ENCODE results near the gene TATDN2. TPM values are rescaled to one million over a fixed set of nuclear protein-coding genes. Genes with fewer than 3 reads are reported as not detected.

TATDN2 gene
- polyA plus RNA-seq, 3 donors from 2014 or later, result 8.4 to 27.7 (median 10.6) TPM

DNA sequence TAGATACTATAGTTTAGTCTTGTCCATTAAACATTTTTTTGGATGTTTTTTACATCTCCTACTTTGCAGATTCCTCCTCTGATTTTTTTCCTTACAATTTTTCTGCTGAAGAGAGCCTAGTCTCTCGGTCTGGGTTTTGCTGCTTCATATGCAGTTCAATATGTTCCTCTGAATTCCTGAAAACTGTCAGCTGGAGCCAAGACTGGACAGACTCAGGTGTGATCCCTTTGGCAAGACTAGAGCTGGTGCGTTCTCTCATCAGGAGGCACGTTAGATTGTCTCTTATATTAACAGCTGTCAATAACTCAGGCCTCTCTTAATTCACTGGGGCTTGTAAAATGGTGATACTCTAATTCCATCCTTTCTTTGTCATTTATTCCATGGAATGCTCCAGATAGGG lies 57.9 kb downstream of the TATDN2 start:
- Mint-ChIP-seq H3K4me3 (no peak overlapping the region), H3K27me3 (ENCODE audit: low read depth in 3 of 3) (peaks cover 0 to 4% (median 3%) of the 10 kb centered on the region in 3 donors), H3K4me1 (no peaks in the 10 kb centered on the region), H3K9me3 (no peaks in the 10 kb centered on the region), H3K27ac (peak overlapping the region in 2 of 6 donors; percentile 49 to 67), H3K36me3 (peaks cover 4 to 63% (median 30%) of the 10 kb centered on the region in 3 donors)
- DNase-seq, result no peak

DNA sequence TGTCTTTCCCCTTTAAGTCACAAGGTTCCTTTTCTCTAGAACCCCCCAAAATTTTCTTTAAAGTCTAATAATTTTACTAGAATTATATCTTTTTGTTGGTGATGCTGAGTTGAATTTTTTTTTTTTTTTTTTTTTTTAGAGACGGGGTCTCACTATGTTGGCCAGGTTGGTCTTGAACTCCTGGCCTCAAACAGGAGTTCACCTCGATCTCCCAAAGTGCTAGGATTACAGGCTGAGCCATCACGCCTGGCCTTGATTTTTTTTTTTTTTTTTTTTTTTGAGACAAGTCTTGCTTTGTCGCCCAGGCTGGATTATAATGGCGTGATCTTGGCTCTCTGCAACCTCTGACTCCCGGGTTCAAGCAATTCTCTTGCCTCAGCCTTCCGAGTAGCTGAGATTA lies 60.4 kb downstream of the TATDN2 start:
- no peak for DNase-seq
- H3K4me3 Mint-ChIP-seq, result no peak overlapping the region
- H3K27ac Mint-ChIP-seq, result peak overlapping the region in 1 of 6 donors; percentile 18
- H3K9me3 Mint-ChIP-seq, result no peaks in the 10 kb centered on the region
- H3K36me3 Mint-ChIP-seq, result peaks cover 4 to 54% (median 26%) of the 10 kb centered on the region in 3 donors
- peaks cover 0 to 3% (median 2%) of the 10 kb centered on the region in 3 donors for H3K27me3 Mint-ChIP-seq (ENCODE audit: low read depth in 3 of 3)
- peaks cover 0 to 6% of the 10 kb centered on the region in 2 donors for H3K4me1 Mint-ChIP-seq

- H3K9me3 Mint-ChIP-seq, result no peaks in the 10 kb centered on the region
- peaks cover 4 to 53% (median 32%) of the 10 kb centered on the region in 3 donors for H3K36me3 Mint-ChIP-seq
- H3K4me3 Mint-ChIP-seq, result no peak overlapping the region
- peaks cover 0 to 7% of the 10 kb centered on the region in 2 donors for H3K4me1 Mint-ChIP-seq
- DNase-seq, result no peak
- peak overlapping the region in 3 of 6 donors; percentile 20 to 76 (median 33) for H3K27ac Mint-ChIP-seq
- H3K27me3 Mint-ChIP-seq (ENCODE audit: low read depth in 3 of 3), result peaks cover 0 to 3% (median under 1%) of the 10 kb centered on the region in 3 donors
Measured at GRCh38 chr3:10309736-10310135, 61.5 kb downstream of the TATDN2 start.

DNA sequence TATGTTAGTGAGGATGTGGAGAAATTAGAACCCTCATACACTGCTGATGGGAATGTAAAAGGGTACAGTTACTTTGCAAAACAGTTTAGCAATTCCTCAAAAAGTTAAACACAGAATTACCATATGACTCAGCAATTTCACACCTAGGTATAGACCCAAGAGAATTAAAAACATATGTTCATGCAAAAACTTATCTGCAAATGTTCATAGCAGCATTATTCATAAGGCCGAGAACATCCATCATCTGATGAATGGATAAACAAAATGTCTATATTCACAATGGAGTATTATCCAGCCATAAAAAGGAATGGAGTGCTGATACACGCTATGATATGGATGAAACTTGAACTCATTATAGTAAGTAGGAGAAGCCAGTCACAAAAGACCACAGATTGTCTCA lies 62.3 kb downstream of the TATDN2 start:
- Mint-ChIP-seq H3K4me3 (no peak overlapping the region), H3K27ac (no peak overlapping the region), H3K4me1 (peaks cover 0 to 7% of the 10 kb centered on the region in 2 donors), H3K9me3 (no peaks in the 10 kb centered on the region), H3K27me3 (ENCODE audit: low read depth in 3 of 3) (peaks cover 0 to 3% (median 0%) of the 10 kb centered on the region in 3 donors), H3K36me3 (peaks cover 4 to 48% (median 34%) of the 10 kb centered on the region in 3 donors)
- no peak for DNase-seq

- no peak for DNase-seq
- Mint-ChIP-seq H3K27me3 (ENCODE audit: low read depth in 3 of 3) (peaks cover 0 to 3% (median 0%) of the 10 kb centered on the region in 3 donors), H3K4me1 (peaks cover 0 to 7% of the 10 kb centered on the region in 2 donors), H3K27ac (no peak overlapping the region), H3K36me3 (peaks cover 4 to 43% (median 28%) of the 10 kb centered on the region in 3 donors), H3K9me3 (no peaks in the 10 kb centered on the region), H3K4me3 (no peak overlapping the region)
Measured at GRCh38 chr3:10311710-10312109, 63.5 kb downstream of the TATDN2 start.

- Mint-ChIP-seq H3K4me1 (peaks cover 3 to 10% of the 10 kb centered on the region in 2 donors), H3K9me3 (no peaks in the 10 kb centered on the region), H3K27ac (peak overlapping the region in 2 of 6 donors; percentile 14 to 40), H3K4me3 (no peak overlapping the region), H3K36me3 (peaks cover 4 to 43% (median 28%) of the 10 kb centered on the region in 3 donors), H3K27me3 (ENCODE audit: low read depth in 3 of 3) (peaks cover 0 to 3% (median 0%) of the 10 kb centered on the region in 3 donors)
- no peak for DNase-seq
Measured at GRCh38 chr3:10312391-10312790, 64.1 kb downstream of the TATDN2 start.

DNA sequence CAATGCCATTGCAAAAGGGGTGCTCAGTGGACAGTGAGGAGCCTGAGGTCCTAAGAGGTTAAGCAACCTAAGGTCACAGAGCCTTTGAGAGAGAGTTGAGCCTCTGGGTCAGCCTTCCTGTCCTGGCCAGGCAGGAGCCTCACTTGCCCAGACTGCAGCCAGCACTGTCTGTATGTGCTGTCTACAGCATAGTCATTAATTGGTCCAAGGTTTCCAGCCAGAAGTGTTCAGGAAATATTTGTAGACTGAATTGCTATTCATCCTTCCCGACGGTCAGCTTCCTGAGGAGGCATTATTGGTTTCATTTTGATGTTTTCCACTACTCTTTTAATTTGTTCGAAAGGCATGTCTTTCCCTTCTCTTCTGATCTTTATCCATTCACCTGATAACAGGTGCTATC lies 64.6 kb downstream of the TATDN2 start:
- peaks cover 5 to 15% of the 10 kb centered on the region in 2 donors for H3K4me1 Mint-ChIP-seq
- peaks cover 0 to 3% (median 0%) of the 10 kb centered on the region in 3 donors for H3K27me3 Mint-ChIP-seq (ENCODE audit: low read depth in 3 of 3)
- H3K9me3 Mint-ChIP-seq, result no peaks in the 10 kb centered on the region
- H3K27ac Mint-ChIP-seq, result peak overlapping the region in 3 of 6 donors; percentile 14 to 40 (median 30)
- peaks cover 4 to 43% (median 26%) of the 10 kb centered on the region in 3 donors for H3K36me3 Mint-ChIP-seq
- H3K4me3 Mint-ChIP-seq, result no peak overlapping the region
- no peak for DNase-seq

DNA sequence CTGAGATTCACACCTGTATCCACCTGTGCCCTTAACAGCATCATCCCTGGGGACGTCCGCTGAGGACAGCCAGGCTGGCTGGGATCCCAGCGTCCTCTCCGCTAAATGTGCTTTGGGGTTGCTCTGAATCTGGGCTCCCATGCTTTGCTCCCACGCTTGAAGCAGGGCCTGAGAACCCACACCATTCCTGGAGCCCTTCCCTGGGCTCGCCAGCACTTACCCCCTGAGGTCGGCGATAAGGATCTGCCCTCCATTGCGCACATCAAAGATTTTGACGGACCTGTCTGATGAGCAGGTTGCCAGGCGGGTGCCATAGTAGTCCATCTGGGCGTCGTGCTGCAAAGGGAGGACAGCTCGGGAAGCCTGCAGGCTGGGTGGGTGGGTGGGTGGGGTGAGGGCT lies 66.8 kb downstream of the TATDN2 start:
- no peak overlapping the region for H3K27ac Mint-ChIP-seq
- H3K36me3 Mint-ChIP-seq, result peaks cover 0 to 28% (median 11%) of the 10 kb centered on the region in 3 donors
- H3K9me3 Mint-ChIP-seq, result no peaks in the 10 kb centered on the region
- H3K4me3 Mint-ChIP-seq, result no peak overlapping the region
- no peak for DNase-seq
- H3K4me1 Mint-ChIP-seq, result peaks cover 22 to 37% of the 10 kb centered on the region in 2 donors
- peaks cover 0 to 2% (median 1%) of the 10 kb centered on the region in 3 donors for H3K27me3 Mint-ChIP-seq (ENCODE audit: low read depth in 3 of 3)

- no peaks in the 10 kb centered on the region for H3K9me3 Mint-ChIP-seq
- no peak overlapping the region for H3K4me3 Mint-ChIP-seq
- H3K27ac Mint-ChIP-seq, result no peak overlapping the region
- DNase-seq, result no peak
- H3K36me3 Mint-ChIP-seq, result peaks cover 0 to 23% (median 11%) of the 10 kb centered on the region in 3 donors
- H3K27me3 Mint-ChIP-seq (ENCODE audit: low read depth in 3 of 3), result peaks cover 0 to 2% (median 1%) of the 10 kb centered on the region in 3 donors
- H3K4me1 Mint-ChIP-seq, result peaks cover 27 to 44% of the 10 kb centered on the region in 2 donors
Measured at GRCh38 chr3:10315771-10316344, 67.6 kb downstream of the TATDN2 start.

DNA sequence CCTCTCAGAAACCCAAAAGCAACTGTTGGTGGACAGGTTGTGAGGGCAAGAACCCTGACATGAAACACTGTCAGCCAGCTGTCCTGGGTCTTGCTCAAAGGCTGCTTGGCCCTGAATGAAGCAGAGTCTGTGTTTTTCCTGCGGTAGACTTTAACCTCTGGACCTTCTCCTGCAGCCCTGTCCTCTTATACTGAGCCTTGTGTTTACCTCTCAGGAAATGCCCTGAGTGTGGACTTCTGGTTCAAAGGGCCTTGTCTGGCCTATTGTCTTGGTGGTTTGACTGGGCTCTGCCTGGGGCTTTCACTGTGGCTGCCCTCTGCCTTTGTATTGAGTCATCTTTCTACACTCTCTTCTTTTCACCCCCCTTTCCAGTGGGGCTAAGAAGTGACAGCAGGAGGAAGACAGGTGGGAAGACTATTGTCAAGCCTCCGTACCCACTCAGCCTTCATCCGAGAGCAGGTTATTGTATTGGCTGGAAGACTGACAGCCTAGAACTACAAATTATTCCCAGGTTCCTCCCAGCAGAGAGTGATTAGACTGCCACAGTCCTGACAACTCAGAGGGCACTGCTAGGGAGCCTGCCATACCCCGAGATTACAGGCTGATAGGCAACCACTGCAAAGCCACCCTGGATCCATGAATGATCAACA lies 69.2 kb downstream of the TATDN2 start:
- peaks cover 0 to 19% (median 11%) of the 10 kb centered on the region in 3 donors for H3K36me3 Mint-ChIP-seq
- no peak for DNase-seq
- peaks cover 3 to 6% (median 3%) of the 10 kb centered on the region in 3 donors for H3K27me3 Mint-ChIP-seq (ENCODE audit: low read depth in 3 of 3)
- H3K4me1 Mint-ChIP-seq, result peaks cover 30 to 54% of the 10 kb centered on the region in 2 donors
- peak overlapping the region in 1 of 6 donors; percentile 40 for H3K27ac Mint-ChIP-seq
- H3K4me3 Mint-ChIP-seq, result peak overlapping the region in 1 of 5 donors; percentile 35
- no peaks in the 10 kb centered on the region for H3K9me3 Mint-ChIP-seq

- Mint-ChIP-seq H3K4me3 (peak overlapping the region in 4 of 5 donors; percentile 29 to 69 (median 49)), H3K27me3 (ENCODE audit: low read depth in 3 of 3) (peaks cover 3 to 6% (median 3%) of the 10 kb centered on the region in 3 donors), H3K4me1 (peaks cover 30 to 54% of the 10 kb centered on the region in 2 donors), H3K27ac (peak overlapping the region in 2 of 6 donors; percentile 22 to 46), H3K36me3 (peaks cover 0 to 19% (median 11%) of the 10 kb centered on the region in 3 donors), H3K9me3 (no peaks in the 10 kb centered on the region)
- no peak for DNase-seq
Measured at GRCh38 chr3:10317961-10318350, 69.7 kb downstream of the TATDN2 start.

DNA sequence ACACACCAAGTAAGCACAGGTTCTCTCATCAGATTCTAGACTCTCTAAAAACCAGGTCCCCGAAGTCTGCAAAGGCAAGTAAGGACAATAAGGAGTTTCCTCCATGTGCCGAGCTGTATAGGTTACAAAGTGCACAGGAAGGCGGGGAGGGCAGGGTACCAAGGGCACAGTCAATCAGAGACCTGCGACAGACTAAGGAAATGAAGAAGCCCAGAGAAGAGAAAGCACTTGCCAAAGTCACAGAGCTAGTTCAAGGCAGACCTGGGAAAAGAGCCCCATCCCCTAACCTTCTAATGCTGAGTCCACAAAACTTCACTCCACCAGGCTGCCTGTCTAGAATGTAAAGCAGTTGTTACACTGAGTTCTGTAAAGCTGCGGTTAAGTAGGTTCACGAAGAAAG lies 71.0 kb downstream of the TATDN2 start:
- peaks cover 0 to 15% (median 7%) of the 10 kb centered on the region in 3 donors for H3K36me3 Mint-ChIP-seq
- H3K4me1 Mint-ChIP-seq, result peaks cover 30 to 47% of the 10 kb centered on the region in 2 donors
- no peak for DNase-seq
- H3K27ac Mint-ChIP-seq, result peak overlapping the region in 3 of 6 donors; percentile 36 to 89 (median 74)
- H3K9me3 Mint-ChIP-seq, result no peaks in the 10 kb centered on the region
- H3K27me3 Mint-ChIP-seq (ENCODE audit: low read depth in 3 of 3), result peaks cover 3 to 7% (median 6%) of the 10 kb centered on the region in 3 donors
- peak overlapping the region; percentile 69 to 81 (median 77) for H3K4me3 Mint-ChIP-seq

DNA sequence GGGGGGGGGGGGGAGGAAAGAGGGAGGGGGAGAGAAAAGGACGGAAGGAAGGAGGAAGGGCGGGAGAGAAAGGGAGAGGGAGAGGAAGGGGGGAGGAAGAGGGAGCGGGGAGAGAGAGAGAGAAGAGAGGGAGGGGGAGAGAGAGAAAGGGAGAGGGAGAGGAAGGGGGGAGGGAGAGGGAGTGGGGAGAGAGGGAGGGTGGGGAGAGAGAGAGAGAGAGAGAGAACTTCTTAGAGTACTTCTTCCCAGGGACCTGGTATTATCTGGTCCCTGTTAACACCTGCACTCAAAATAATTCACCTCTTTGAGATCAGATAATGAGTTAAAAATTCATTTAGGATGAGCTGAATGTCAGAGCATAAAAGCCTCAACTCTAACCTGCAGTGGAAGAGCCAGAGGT lies 71.5 kb downstream of the TATDN2 start:
- peaks cover 30 to 47% of the 10 kb centered on the region in 2 donors for H3K4me1 Mint-ChIP-seq
- H3K4me3 Mint-ChIP-seq, result peak overlapping the region; percentile 90 to 93 (median 92)
- H3K9me3 Mint-ChIP-seq, result no peaks in the 10 kb centered on the region
- peaks cover 0 to 10% (median 1%) of the 10 kb centered on the region in 3 donors for H3K36me3 Mint-ChIP-seq
- H3K27ac Mint-ChIP-seq, result peak overlapping the region; percentile 88 to 97 (median 91)
- H3K27me3 Mint-ChIP-seq (ENCODE audit: low read depth in 3 of 3), result peaks cover 3 to 8% (median 6%) of the 10 kb centered on the region in 3 donors
- DNase-seq, result no peak

DNA sequence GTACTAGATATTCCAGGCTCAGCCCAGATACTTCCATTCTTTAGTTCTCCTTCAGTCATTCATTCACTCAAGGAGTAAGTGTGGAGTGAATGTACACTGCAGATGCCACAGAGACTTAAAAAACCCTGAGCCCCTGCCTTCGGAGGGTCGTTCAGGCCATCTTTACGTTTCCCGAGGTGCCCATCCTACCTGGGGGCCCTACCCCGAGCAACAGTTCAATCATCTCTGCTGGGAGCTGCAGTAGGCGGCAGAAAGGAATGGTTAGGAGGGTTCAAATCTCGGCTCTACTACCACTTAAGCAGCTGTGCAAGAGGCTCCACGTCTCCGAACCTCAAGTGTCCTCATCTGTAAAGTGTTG lies 72.0 kb downstream of the TATDN2 start:
- H3K27ac Mint-ChIP-seq, result peak overlapping the region; percentile 88 to 97 (median 91)
- peak overlapping the region; percentile 90 to 93 (median 92) for H3K4me3 Mint-ChIP-seq
- peaks cover 3 to 8% (median 6%) of the 10 kb centered on the region in 3 donors for H3K27me3 Mint-ChIP-seq (ENCODE audit: low read depth in 3 of 3)

More for the DNA sequence above, 72.0 kb downstream of the TATDN2 start:
- peaks cover 30 to 47% of the 10 kb centered on the region in 2 donors for H3K4me1 Mint-ChIP-seq
- no peaks in the 10 kb centered on the region for H3K9me3 Mint-ChIP-seq
- peaks cover 0 to 7% (median 0%) of the 10 kb centered on the region in 3 donors for H3K36me3 Mint-ChIP-seq
- DNase-seq, result no peak
